ENCODE results near the gene PUM2.

GRCh38 chr2:20218331-20219320 is 132.0 kb downstream of the PUM2 start:
- TF ChIP-seq POLR2A (IDR thresholded peaks at IDR 0.05; ENCODE audit: low read depth, low read length) (no peak), TAF1 (IDR thresholded peaks at IDR 0.05; ENCODE audit: borderline replicate concordance, low read depth, low read length) (no peak)

Data from GM12892 (cell line).